Tibial nerve (tissue), 3 donors: Measurements from ENCODE around the gene PI16.

Experiments
- CTCF ChIP-seq, 5 experiments: fragments of 200-600 bp in 3 of 5; fragments of 450-650 bp in 2 of 5; sonication (generic) in 3 of 5; IDR thresholded peaks; one replicate each; pipeline ENCODE4 v1.5.1; 2016 to 2019; ENCODE audit warnings: antibody characterized with exemption in 5 of 5, mild to moderate bottlenecking in 3 of 5, moderate library complexity in 2 of 5
- POLR2A ChIP-seq, 2 donors: fragments of 450-650 bp; IDR thresholded peaks; one replicate each; pipeline ENCODE4 v1.6.1; 2017; ENCODE audit warnings: antibody characterized with exemption in 2 of 2, mild to moderate bottlenecking in 2 of 2, moderate library complexity in 2 of 2

DNA sequence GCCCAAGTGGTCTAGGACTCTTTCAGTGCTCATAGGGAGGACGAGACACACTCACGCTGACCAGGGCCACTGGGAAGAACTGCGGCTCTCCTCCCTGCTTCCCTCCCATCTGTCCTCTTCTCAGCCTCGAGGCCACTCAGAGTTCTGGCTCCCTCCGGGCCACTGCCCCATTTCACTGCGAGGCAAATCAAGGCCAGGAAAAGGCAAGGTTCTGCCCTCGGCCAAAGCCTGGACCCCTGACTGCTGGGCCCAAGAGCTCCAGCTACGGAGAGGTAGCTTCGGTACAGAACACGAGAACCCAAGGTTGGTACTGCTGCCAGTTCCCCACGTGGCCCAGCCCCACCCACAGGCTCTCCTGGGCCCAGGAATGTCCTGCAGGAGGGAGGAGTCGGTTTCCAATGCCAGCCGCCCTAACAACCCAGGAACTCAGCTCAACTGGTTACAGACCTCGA, 14.7 kb downstream of the PI16 start:
- no peak for TF ChIP-seq CTCF (IDR thresholded peaks at IDR 0.05)
- TF ChIP-seq POLR2A (IDR thresholded peaks at IDR 0.05): no peak
